H1 (cell line): Measurements from ENCODE around the gene IL10.

ENCODE experiments used
- POLR2A ChIP-seq, 2 experiments: IDR thresholded peaks; 1 replicate in 1 of 2; 2 replicates in 1 of 2; pipeline ENCODE4 v1.6.1; 2011; ENCODE audit warnings: low read depth in 2 of 2, low read length in 2 of 2, mild to moderate bottlenecking in 2 of 2; ENCODE audit errors: control extremely low read depth in 1 of 2
- TEAD4 ChIP-seq: IDR thresholded peaks from 2 replicates; pipeline ENCODE4 v1.6.1; 2012; ENCODE audit warnings: low read depth, low read length, inconsistent platforms, mixed read lengths

GRCh38 chr1:206725109-206725963 lies 47.0 kb downstream of the IL10 start:
- no peak for TF ChIP-seq POLR2A (IDR thresholded peaks at IDR 0.05; ENCODE audit: control extremely low read depth in 1 of 2, low read depth in 2 of 2, low read length in 2 of 2)
- TF ChIP-seq TEAD4, result no peak
